HepG2 (cell line): ENCODE results near the gene GCN1. TPM values are rescaled to one million over a fixed set of nuclear protein-coding genes. Genes with fewer than 3 reads are reported as not detected.

Experiments used
- HNF4A ChIP-seq: sonication (generic); formaldehyde crosslinking; IDR thresholded peaks from 2 replicates; pipeline ENCODE4 v1.4.0; 2020; ENCODE audit warnings: missing genetic modification reagents
- HNF4G ChIP-seq, 2 experiments: sonication (generic) in 1 of 2; formaldehyde crosslinking in 1 of 2; IDR thresholded peaks; 2 replicates each; pipeline versions ENCODE4 v1.4.0 to v1.6.1; 2011 to 2020; ENCODE audit warnings: borderline replicate concordance in 2 of 2, low read depth in 2 of 2, mild to moderate bottlenecking in 2 of 2, low read length in 1 of 2, missing genetic modification reagents in 1 of 2, moderate library complexity in 1 of 2
- SAP130 ChIP-seq: IDR thresholded peaks from 2 replicates; pipeline ENCODE4 v1.6.1; 2016; ENCODE audit warnings: low read depth
- SRY ChIP-seq: sonication (generic); formaldehyde crosslinking; IDR thresholded peaks from 2 replicates; pipeline ENCODE4 v1.8.0; 2022; ENCODE audit warnings: mild to moderate bottlenecking, missing genetic modification reagents
- polyA plus RNA-seq, 8 experiments: library from polyadenylated mRNA; depleted of rRNA in 3 of 8; stranded (reverse) in 7 of 8; unstranded in 1 of 8; fragments of >200 nt; fragmentation: Illumina TruSeq in 4 of 8; extraction: Trizol in 4 of 8; gene quantifications; 2 replicates each; pipeline versions ENCODE4 v1.2.1 to v1.2.3, GENCODE V29; 2011 to 2016; ENCODE audit warnings: low read depth in 4 of 8, missing spikeins in 1 of 8, mixed read lengths in 1 of 8; ENCODE audit not compliant: insufficient read depth in 1 of 8
- total RNA-seq, 5 experiments: library from RNA; depleted of rRNA; stranded (reverse); fragments of >200 nt; fragmentation: Illumina TruSeq; extraction: Trizol; gene quantifications; 2 replicates each; pipeline ENCODE4 v1.2.3, GENCODE V29; 2016; ENCODE audit warnings: low read depth in 1 of 5
- TF ChIP-seq, protein P1 (sequence below): sonication (generic); formaldehyde crosslinking; IDR thresholded peaks from 2 replicates; pipeline ENCODE4 v1.8.0; 2022; ENCODE audit warnings: mild to moderate bottlenecking, missing genetic modification reagents, borderline replicate concordance
- TF ChIP-seq, protein P2 (sequence below): sonication (generic); formaldehyde crosslinking; IDR thresholded peaks from 2 replicates; pipeline ENCODE4 v1.5.1; 2020; ENCODE audit warnings: mild to moderate bottlenecking, missing genetic modification reagents, moderate library complexity

Gene GCN1
- total and polyA plus RNA-seq, 2 of the 13 experiments (the other 11 are each of a cell fraction or from before 2014, with no cell fraction given) = 58.2 to 83.0 TPM

DNA sequence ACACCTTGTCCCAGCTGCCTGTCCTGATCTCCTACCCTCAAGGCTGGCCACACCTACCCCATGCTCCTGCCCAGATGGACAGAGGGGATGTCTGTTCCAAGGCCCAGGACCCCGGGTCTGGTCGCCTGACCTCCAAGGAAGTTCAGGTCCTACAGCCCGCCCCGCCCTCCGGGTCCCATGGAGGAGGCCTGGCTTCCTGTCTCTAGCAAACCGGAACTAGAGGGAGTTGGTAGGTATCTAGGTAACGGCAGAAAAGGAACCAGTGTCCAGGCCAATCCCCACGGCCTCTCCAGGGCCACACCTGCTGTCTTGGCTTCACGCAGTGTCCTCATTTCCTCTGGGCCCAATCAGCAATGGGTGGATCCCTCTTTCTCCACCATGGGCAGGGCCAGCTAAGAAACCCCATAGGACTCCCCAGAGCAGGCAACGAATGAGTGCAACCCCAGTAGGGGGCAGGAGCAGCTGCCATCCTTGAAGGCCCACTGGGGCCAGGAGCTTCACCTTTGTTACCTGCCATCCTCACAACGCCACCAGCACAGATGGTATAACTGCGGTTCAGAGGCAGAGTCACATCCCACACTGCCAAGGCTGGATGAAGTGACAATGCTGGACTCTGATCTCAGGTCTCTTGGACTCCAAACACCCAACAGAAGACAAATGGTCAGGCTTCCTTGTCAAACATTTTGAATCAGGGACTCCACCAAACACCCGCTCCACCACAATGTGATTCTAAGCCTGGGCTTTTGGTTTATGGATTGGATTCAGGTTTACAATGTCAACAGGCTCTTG, 31.5 kb upstream of the GCN1 start (continued):
- TF ChIP-seq SAP130 (CRISPR knock-in tag) = 0 out of 2 replicates have a peak, but pooled peaks have one; percentile 13
- TF ChIP-seq, protein P1, sequence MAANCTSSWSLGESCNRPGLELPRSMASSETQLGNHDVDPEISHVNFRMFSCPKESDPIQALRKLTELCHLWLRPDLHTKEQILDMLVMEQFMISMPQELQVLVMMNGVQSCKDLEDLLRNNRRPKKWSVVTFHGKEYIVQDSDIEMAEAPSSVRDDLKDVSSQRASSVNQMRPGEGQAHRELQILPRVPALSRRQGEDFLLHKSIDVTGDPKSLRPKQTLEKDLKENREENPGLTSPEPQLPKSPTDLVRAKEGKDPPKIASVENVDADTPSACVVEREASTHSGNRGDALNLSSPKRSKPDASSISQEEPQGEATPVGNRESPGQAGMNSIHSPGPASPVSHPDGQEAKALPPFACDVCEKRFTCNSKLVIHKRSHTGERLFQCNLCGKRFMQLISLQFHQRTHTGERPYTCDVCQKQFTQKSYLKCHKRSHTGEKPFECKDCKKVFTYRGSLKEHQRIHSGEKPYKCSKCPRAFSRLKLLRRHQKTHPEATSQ (CRISPR knock-in tag) = no peak
- TF ChIP-seq, protein P2, sequence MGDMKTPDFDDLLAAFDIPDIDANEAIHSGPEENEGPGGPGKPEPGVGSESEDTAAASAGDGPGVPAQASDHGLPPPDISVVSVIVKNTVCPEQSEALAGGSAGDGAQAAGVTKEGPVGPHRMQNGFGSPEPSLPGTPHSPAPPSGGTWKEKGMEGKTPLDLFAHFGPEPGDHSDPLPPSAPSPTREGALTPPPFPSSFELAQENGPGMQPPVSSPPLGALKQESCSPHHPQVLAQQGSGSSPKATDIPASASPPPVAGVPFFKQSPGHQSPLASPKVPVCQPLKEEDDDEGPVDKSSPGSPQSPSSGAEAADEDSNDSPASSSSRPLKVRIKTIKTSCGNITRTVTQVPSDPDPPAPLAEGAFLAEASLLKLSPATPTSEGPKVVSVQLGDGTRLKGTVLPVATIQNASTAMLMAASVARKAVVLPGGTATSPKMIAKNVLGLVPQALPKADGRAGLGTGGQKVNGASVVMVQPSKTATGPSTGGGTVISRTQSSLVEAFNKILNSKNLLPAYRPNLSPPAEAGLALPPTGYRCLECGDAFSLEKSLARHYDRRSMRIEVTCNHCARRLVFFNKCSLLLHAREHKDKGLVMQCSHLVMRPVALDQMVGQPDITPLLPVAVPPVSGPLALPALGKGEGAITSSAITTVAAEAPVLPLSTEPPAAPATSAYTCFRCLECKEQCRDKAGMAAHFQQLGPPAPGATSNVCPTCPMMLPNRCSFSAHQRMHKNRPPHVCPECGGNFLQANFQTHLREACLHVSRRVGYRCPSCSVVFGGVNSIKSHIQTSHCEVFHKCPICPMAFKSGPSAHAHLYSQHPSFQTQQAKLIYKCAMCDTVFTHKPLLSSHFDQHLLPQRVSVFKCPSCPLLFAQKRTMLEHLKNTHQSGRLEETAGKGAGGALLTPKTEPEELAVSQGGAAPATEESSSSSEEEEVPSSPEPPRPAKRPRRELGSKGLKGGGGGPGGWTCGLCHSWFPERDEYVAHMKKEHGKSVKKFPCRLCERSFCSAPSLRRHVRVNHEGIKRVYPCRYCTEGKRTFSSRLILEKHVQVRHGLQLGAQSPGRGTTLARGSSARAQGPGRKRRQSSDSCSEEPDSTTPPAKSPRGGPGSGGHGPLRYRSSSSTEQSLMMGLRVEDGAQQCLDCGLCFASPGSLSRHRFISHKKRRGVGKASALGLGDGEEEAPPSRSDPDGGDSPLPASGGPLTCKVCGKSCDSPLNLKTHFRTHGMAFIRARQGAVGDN (CRISPR knock-in tag) = peak; percentile 40; the same call in 1 of the 2 replicates
- TF ChIP-seq HNF4G (IDR thresholded peaks at IDR 0.05; ENCODE audit: borderline replicate concordance, low read depth, low read length) = 0 out of 2 replicates have a peak, but pooled peaks have one; percentile 14
- TF ChIP-seq HNF4G (CRISPR knock-in tag; IDR thresholded peaks at IDR 0.05; ENCODE audit: borderline replicate concordance, low read depth) = no peak
- TF ChIP-seq SRY (CRISPR knock-in tag) = no peak
- TF ChIP-seq HNF4A (CRISPR knock-in tag) = peak; percentile 59
